Jurkat, Clone E6-1 (cell line): ENCODE measurements around the gene EEPD1.
"Not testable (repeated sequence)": the region's sequence is repeated elsewhere in the genome, so short reads cannot be mapped to it uniquely, and the experiment has no call there.

Source experiments
- DNase-seq: peaks from one replicate; pipeline ENCODE4 v3.0.0-alpha.2; 2011; ENCODE audit warnings: low read depth, low spot score
- H3K4me3 ChIP-seq: 2 replicates; pipeline ENCODE4 v1.5.1; 2011; ENCODE audit warnings: mild to moderate bottlenecking, low read length, control low read depth, moderate library complexity

EEPD1 gene

GRCh38 chr7:36127075-36127740 is 25.8 kb upstream of the EEPD1 start:
- H3K4me3 ChIP-seq, result no peak overlapping the region
- no peak for DNase-seq

DNA sequence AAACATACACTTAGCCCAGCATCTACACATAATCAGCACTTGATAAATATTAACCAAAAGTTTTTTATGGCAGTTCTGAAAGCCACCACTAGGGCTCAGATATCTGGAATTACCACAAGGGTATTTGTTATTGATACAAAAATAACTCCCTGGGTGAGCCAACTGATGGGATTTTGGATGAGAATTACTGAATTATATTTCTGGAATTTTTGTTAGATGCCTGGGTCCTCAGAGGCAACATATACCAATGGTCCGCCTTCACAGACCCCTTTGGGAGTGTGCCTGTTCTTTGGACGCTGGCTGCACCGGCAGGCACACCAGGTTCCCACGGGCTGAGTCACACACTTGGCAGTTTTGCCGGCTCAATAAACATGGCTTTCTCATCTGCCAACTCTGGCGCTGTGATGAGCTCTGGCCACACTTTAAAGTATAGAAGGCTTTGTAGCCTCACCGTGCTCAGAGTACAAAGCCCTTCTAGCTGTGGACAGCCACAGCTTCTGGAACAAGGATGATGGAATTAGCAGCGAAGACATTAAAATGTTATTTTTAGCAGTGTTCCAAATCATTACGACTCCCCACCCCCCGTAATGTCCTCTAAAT is 24.5 kb upstream of the EEPD1 start:
- DNase-seq, result no peak
- H3K4me3 ChIP-seq, result no peak overlapping the region

DNA sequence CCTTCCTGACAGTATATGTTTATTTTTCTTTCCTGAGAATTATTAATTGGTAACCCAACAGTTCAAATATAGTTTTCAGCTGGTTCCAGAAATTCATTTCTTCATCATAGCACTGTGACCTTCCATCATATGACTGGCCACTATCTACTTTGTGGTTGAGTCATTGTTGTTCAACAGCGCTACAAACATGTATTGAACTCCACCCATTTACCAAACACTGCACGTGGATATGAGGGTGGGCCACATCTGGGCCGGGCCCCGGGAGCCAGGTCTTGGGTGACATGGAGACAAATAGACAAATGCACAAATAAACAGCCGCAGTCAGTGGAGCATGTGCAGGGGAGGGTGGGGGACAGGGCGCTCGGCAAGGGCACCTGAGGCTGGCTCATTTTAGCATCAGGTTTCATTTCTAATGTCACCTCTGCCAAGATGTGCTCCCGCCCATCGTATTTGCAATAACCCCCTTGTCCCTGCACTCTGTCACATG is 24.0 kb upstream of the EEPD1 start:
- H3K4me3 ChIP-seq, result no peak overlapping the region
- DNase-seq, result no peak

- H3K4me3 ChIP-seq, result no peak overlapping the region
- no peak for DNase-seq
These were observed 22.7 kb upstream of the EEPD1 start for GRCh38 chr7:36130236-36130945.

DNA sequence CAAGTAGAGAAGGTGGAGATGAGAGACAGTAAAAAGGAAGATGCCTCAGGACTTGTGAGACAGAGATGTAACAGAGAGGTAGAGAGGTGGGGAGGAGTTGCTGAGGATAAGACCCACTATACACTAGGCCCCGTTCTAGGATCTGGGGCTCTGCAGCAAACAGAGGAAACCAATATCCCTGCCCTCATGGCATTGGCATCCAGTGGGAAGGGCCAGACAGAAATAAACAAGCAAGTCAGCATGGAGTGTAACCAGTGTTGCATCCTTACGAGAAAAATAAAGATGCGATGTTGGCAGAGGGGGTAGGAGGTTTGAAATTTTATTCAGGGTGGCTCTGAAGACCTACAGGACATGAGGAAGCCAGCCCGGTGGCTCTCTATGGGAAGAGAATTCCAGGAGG is 22.0 kb upstream of the EEPD1 start:
- DNase-seq, result no peak
- H3K4me3 ChIP-seq, result no peak overlapping the region

DNA sequence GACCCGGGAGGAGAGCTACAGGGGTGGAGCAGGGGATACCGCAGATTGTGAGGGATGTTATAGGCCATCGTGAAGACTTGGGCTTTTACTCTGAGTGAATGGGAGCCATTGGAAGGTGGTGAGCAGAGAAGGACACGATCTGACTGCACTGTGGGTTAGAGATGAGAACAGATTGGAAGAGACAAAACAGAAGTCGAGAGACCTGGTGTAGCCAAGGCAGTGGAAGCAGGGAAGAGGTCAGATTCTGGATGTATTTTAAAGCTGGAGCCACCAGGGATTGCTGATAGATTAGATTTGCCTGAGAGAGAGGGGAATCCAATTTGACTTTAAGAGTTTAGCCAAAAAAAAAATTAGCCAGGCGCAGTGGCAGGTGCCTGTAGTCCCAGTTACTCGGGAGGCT is 21.6 kb upstream of the EEPD1 start:
- DNase-seq, result no peak

DNA sequence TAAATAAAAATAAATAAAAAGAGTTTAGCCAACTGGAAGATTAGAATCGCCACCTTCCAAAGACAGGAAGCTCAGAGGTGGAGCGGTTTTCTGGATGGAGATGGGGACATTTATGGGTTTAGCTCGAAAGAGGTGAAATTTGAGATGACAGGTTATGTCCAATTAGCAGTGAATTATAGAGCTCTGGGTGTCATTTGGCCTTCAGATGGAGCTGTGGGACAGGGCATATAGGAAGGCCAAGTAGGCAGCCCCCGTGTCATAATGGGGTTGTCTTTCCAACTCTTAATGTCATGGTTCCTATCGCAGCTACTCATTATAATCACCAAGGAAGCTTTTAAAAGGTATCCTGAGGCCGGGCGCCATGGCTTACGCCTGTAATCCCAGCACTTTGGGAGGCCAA is 21.0 kb upstream of the EEPD1 start:
- H3K4me3 ChIP-seq, result no peak overlapping the region
- DNase-seq, result no peak

More for the DNA sequence above, 21.6 kb upstream of the EEPD1 start:
- H3K4me3 ChIP-seq, result no peak overlapping the region

DNA sequence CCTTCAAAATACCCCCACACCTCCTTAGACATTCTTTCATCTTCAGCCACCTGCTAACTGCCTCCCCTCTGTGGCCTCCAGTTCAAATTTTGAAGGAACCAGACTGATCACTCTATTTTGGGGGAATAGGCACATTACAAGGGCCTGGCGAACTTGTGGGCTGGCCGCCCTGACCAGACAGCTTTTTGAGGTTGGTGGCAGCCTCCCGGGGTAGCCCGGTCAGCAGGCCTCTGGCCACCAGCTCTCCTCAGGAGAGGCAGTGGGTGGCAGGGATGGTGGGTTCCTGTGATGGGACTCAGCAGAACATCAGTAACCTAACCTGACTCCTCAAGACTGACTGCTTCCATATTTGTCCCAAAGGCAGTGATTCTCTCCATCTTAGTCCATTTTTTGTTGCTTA is 17.4 kb upstream of the EEPD1 start:
- DNase-seq, result no peak
- H3K4me3 ChIP-seq, result no peak overlapping the region

- no peak overlapping the region for H3K4me3 ChIP-seq
- DNase-seq, result no peak
These were observed 15.8 kb upstream of the EEPD1 start for GRCh38 chr7:36137258-36137657.

GRCh38 chr7:36137754-36138153 is 15.3 kb upstream of the EEPD1 start:
- H3K4me3 ChIP-seq, result no peak overlapping the region
- no peak for DNase-seq

- H3K4me3 ChIP-seq, result no peak overlapping the region
- DNase-seq, result no peak
These were observed 14.8 kb upstream of the EEPD1 start for GRCh38 chr7:36138209-36138608.

DNA sequence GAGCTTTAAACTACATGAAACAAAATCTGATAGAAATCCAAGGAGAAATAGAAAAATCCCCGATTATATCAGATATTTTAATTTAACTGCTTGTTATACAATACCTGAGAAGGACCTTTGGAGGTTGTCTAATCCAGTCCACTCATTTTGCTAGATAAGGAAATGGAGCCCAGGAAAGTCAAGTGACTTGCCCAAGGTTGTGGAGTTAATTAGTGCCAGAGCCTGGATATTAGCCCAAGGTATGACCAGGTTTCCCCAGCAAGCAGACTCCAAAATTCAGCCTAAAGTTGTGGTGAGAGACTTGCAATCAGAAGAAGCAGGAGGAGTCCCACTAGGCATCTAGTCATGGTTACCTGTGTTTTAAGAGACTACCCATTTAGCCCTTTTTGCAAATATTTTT is 11.7 kb upstream of the EEPD1 start:
- H3K4me3 ChIP-seq, result no peak overlapping the region
- no peak for DNase-seq

DNA sequence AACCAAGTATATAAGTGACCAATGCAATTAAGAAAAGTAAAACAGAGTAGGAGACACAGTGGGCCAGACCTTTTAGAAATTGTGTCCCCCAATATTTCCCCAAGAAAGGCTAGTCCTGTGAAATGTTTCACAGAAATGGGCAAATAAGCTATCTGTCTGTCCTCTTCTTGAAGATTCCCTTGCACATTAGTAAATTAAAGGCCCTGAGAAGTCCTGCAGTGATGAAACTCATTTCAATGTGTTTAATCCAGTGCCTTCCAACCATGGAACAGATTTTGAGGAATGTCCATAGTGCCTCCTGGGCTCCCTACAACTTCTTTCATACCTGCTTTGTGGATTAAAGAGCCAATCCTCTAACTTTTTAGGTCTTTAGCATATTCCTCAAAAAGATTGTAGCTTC is 11.2 kb upstream of the EEPD1 start:
- DNase-seq, result no peak
- no peak overlapping the region for H3K4me3 ChIP-seq

DNA sequence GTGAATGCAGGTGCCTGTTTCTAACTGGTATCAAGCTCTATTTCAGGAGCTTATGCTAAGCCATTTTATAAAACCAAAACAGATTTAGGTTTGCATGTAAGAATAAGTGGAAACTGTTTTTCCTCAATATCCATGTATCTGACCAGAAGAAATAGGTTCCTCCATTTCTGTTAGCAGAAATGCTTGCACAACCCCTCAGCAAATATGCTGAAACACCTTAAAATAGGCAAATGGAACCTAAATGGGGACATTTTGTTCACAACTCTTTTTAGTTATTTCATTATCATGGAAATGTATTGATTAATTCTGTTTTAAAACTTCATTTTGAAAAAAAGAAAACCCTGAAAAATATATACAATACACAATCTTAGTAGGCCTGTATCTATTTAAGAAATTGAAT is 8.9 kb upstream of the EEPD1 start:
- DNase-seq, result no peak

GRCh38 chr7:36145686-36146085 is 7.4 kb upstream of the EEPD1 start:
- no peak for DNase-seq
- H3K4me3 ChIP-seq, result no peak overlapping the region

More for the DNA sequence above, 8.9 kb upstream of the EEPD1 start:
- no peak overlapping the region for H3K4me3 ChIP-seq

- no peak for DNase-seq
- H3K4me3 ChIP-seq, result no peak overlapping the region
These were observed 5.7 kb upstream of the EEPD1 start for GRCh38 chr7:36147361-36147760.

- H3K4me3 ChIP-seq, result no peak overlapping the region
- no peak for DNase-seq
These were observed 4.5 kb upstream of the EEPD1 start for GRCh38 chr7:36148422-36149065.

GRCh38 chr7:36149240-36149639 is 3.8 kb upstream of the EEPD1 start:
- not testable (repeated sequence) for DNase-seq

DNA sequence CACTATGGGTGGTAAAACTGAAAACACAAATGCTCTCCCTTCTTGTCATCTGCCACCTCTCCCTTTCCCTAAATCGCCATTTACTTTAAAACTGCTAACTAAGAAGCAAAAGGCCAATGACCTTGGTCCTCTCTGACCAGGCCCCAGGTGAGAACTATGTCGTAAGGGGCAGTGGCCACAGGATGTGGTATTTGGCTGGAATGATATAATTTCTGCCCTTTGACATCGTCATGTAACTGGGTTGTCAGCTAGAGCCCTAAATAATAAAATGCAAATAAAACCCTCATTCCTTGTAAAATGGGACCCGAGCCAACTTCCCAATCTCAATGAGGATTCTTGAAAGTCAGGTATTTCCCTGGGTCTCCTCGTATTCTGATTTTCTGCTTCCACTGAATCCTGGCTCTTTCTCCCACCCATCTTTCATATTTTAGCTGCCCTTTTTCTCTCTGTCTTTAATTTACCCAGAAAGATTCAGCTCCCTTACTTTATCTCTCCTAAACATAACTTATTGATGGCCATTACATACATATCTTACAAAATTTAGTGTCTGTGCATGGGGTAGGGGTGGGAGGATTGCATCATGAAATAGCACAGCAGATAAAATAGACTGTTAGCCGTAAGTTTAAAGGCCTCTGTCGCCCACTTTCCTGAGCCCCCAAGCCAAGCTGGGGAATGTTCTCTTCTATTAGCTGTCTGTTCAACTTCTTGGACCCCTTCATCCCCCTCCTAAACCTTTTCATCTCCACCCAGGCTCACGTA is 3.2 kb upstream of the EEPD1 start:
- DNase-seq, result no peak

More at GRCh38 chr7:36149240-36149639, 3.8 kb upstream of the EEPD1 start:
- H3K4me3 ChIP-seq, result not testable (repeated sequence)

More for the DNA sequence above, 3.2 kb upstream of the EEPD1 start:
- H3K4me3 ChIP-seq, result no peak overlapping the region
